HEK293 (cell line): ENCODE measurements around the gene CRABP2.

Experiments used
- CTCF ChIA-PET: fragments of 350-600 bp; formaldehyde crosslinking; extraction: SDS; loops from one replicate; lab custom pipeline; 2021; ENCODE audit warnings: antibody characterized with exemption; lab: Yijun Ruan, JAX
- POLR2A ChIA-PET: fragments of 300-600 bp; formaldehyde crosslinking; extraction: SDS; loops from one replicate; lab custom pipeline; 2020; ENCODE audit warnings: antibody characterized with exemption, inconsistent platforms; lab: Yijun Ruan, JAX
- H3K27ac ChIP-seq: fragments of 200-500 bp; sonication (Bioruptor generic); 2 replicates; pipeline ENCODE4 v1.5.1; 2014; ENCODE audit warnings: low read depth, low read length, control low read depth, inconsistent platforms; ENCODE audit errors: extremely low read depth
- H3K36me3 ChIP-seq, 2 experiments: fragments of 200-500 bp in 1 of 2; sonication (Bioruptor generic) in 1 of 2; 1 replicate in 1 of 2; 2 replicates in 1 of 2; pipeline ENCODE4 v1.5.1; 2014 to 2017; ENCODE audit warnings: inconsistent platforms in 2 of 2, low read length in 2 of 2; ENCODE audit not compliant: control insufficient read depth in 2 of 2, insufficient read depth in 1 of 2
- H3K4me1 ChIP-seq: fragments of 200-500 bp; sonication (Bioruptor generic); 2 replicates; pipeline ENCODE4 v1.5.1; 2014; ENCODE audit warnings: mild to moderate bottlenecking, low read length, inconsistent platforms; ENCODE audit not compliant: control insufficient read depth, insufficient read depth
- H3K4me3 ChIP-seq: 2 replicates; pipeline ENCODE4 v1.5.1; 2011; ENCODE audit warnings: low read depth, mild to moderate bottlenecking, control low read depth, low read length, moderate library complexity
- H3K9me3 ChIP-seq: fragments of 200-500 bp; sonication (Bioruptor generic); 2 replicates; pipeline ENCODE4 v1.5.1; 2014; ENCODE audit warnings: low read depth, low read length, inconsistent platforms; ENCODE audit not compliant: control insufficient read depth, insufficient read depth
- GLI4 ChIP-seq: fragments of 450-650 bp; formaldehyde crosslinking; IDR thresholded peaks from 2 replicates; pipeline ENCODE4 v1.5.1; 2016; ENCODE audit warnings: missing biosample characterization, missing genetic modification characterization
- GLIS1 ChIP-seq: fragments of 450-650 bp; formaldehyde crosslinking; IDR thresholded peaks from 2 replicates; pipeline ENCODE4 v1.5.1; 2016; ENCODE audit warnings: missing biosample characterization, missing genetic modification characterization
- GLIS2 ChIP-seq: fragments of 450-650 bp; formaldehyde crosslinking; IDR thresholded peaks from 2 replicates; pipeline ENCODE4 v1.5.1; 2016; ENCODE audit warnings: missing biosample characterization, missing genetic modification characterization
- HOXD13 ChIP-seq: sonication (generic); formaldehyde crosslinking; IDR thresholded peaks from 2 replicates; pipeline ENCODE4 v1.8.0; 2022; ENCODE audit warnings: missing genetic modification reagents, borderline replicate concordance
- IKZF3 ChIP-seq: fragments of 450-650 bp; IDR thresholded peaks from 2 replicates; pipeline ENCODE4 v1.5.0; 2018; ENCODE audit warnings: missing biosample characterization, mild to moderate bottlenecking, missing genetic modification characterization, moderate library complexity
- KLF1 ChIP-seq: fragments of 450-650 bp; formaldehyde crosslinking; IDR thresholded peaks from 2 replicates; pipeline ENCODE4 v1.5.1; 2016; ENCODE audit warnings: missing biosample characterization, missing genetic modification characterization
- KLF9 ChIP-seq: fragments of 450-650 bp; formaldehyde crosslinking; IDR thresholded peaks from 2 replicates; pipeline ENCODE4 v1.5.1; 2016; ENCODE audit warnings: missing biosample characterization, missing genetic modification characterization, low read depth
- TRIM28 ChIP-seq: IDR thresholded peaks from 2 replicates; pipeline ENCODE4 v1.6.1; 2011; ENCODE audit warnings: low read length, control low read depth, borderline replicate concordance
- WT1 ChIP-seq: fragments of 450-650 bp; formaldehyde crosslinking; IDR thresholded peaks from 2 replicates; pipeline ENCODE4 v1.5.1; 2016; ENCODE audit warnings: missing biosample characterization, missing genetic modification characterization
- YY1 ChIP-seq: fragments of 450-650 bp; formaldehyde crosslinking; IDR thresholded peaks from 2 replicates; pipeline ENCODE4 v1.5.1; 2018; ENCODE audit warnings: missing biosample characterization, missing genetic modification characterization
- YY2 ChIP-seq: fragments of 450-650 bp; formaldehyde crosslinking; IDR thresholded peaks from 2 replicates; pipeline ENCODE4 v1.5.1; 2016; ENCODE audit warnings: missing biosample characterization, missing genetic modification characterization
- ZBTB1 ChIP-seq: fragments of 450-650 bp; formaldehyde crosslinking; IDR thresholded peaks from 2 replicates; pipeline ENCODE4 v1.5.1; 2016; ENCODE audit warnings: missing biosample characterization, missing genetic modification characterization
- ZBTB10 ChIP-seq: fragments of 450-650 bp; formaldehyde crosslinking; IDR thresholded peaks from 2 replicates; pipeline ENCODE4 v1.5.1; 2016; ENCODE audit warnings: missing biosample characterization, missing genetic modification characterization
- ZBTB7A ChIP-seq: fragments of 450-650 bp; formaldehyde crosslinking; IDR thresholded peaks from 2 replicates; pipeline ENCODE4 v1.5.1; 2016; ENCODE audit warnings: low read depth, missing biosample characterization, missing genetic modification characterization
- ZBTB8A ChIP-seq: fragments of 450-650 bp; formaldehyde crosslinking; IDR thresholded peaks from 2 replicates; pipeline ENCODE4 v1.5.1; 2016; ENCODE audit warnings: missing biosample characterization, missing genetic modification characterization
- ZFP41 ChIP-seq: fragments of 450-650 bp; formaldehyde crosslinking; IDR thresholded peaks from 2 replicates; pipeline ENCODE4 v1.5.1; 2016; ENCODE audit warnings: missing biosample characterization, missing genetic modification characterization, borderline replicate concordance
- ZNF112 ChIP-seq: fragments of 450-650 bp; formaldehyde crosslinking; IDR thresholded peaks from 2 replicates; pipeline ENCODE4 v1.5.0; 2017; ENCODE audit warnings: missing biosample characterization, missing genetic modification characterization
- ZNF223 ChIP-seq: fragments of 450-650 bp; formaldehyde crosslinking; IDR thresholded peaks from 2 replicates; pipeline ENCODE4 v1.5.1; 2016; ENCODE audit warnings: missing biosample characterization, missing genetic modification characterization
- ZNF239 ChIP-seq: fragments of 450-650 bp; formaldehyde crosslinking; IDR thresholded peaks from 2 replicates; pipeline ENCODE4 v1.5.1; 2016; ENCODE audit warnings: missing biosample characterization, missing genetic modification characterization
- ZNF391 ChIP-seq: fragments of 450-650 bp; formaldehyde crosslinking; IDR thresholded peaks from 2 replicates; pipeline ENCODE4 v1.5.1; 2016; ENCODE audit warnings: low read depth, missing biosample characterization, missing genetic modification characterization, borderline replicate concordance
- ZNF426 ChIP-seq: fragments of 450-650 bp; formaldehyde crosslinking; IDR thresholded peaks from 2 replicates; pipeline ENCODE4 v1.5.1; 2017; ENCODE audit warnings: missing biosample characterization, missing genetic modification characterization, mild to moderate bottlenecking, inconsistent platforms, moderate library complexity
- ZNF555 ChIP-seq: fragments of 450-650 bp; formaldehyde crosslinking; conservative IDR thresholded peaks from 2 replicates; pipeline ENCODE4 v1.5.1; 2017; ENCODE audit warnings: missing biosample characterization, mild to moderate bottlenecking, missing genetic modification characterization, inconsistent platforms
- ZNF76 ChIP-seq: fragments of 450-650 bp; formaldehyde crosslinking; IDR thresholded peaks from 2 replicates; pipeline ENCODE4; 2016; ENCODE audit warnings: low read depth, missing biosample characterization, missing genetic modification characterization, borderline replicate concordance
- TF ChIP-seq, protein P1 (sequence below): fragments of 450-650 bp; formaldehyde crosslinking; IDR thresholded peaks from 2 replicates; pipeline ENCODE4 v1.5.1; 2016; ENCODE audit warnings: missing biosample characterization, missing genetic modification characterization
- TF ChIP-seq, protein P2 (sequence below): fragments of 450-650 bp; formaldehyde crosslinking; conservative IDR thresholded peaks from 2 replicates; pipeline ENCODE4 v1.5.1; 2016; ENCODE audit warnings: low read depth, missing biosample characterization, missing genetic modification characterization

The CRABP2 gene

GRCh38 chr1:156659661-156659987 lies 45.8 kb downstream of the CRABP2 start:
- H3K36me3 ChIP-seq = no peaks in the 10 kb centered on the region
- ChIA-PET POLR2A (interaction anchor here (0.7 kb wide), 1 partner anchor 108 kb away, joined by 3 read pairs; the partner anchor contains the start of gene PRCC), CTCF (interaction anchor here (0.6 to 15.2 kb wide), 38 partner anchors 8 to 1487 kb away, joined by 3 to 564 read pairs (median 4); partner anchors contain the start of genes BCAN, CRABP2, HAPLN2 and INSRR)
- H3K4me3 ChIP-seq = no peak overlapping the region; the same call in 1 of the 2 replicates
- TF ChIP-seq GLI4 (tag by site-specific recombination) = no peak
- no peak for TF ChIP-seq ZNF112 (tag by site-specific recombination)
- no peak for TF ChIP-seq YY2 (tag by site-specific recombination)
- TF ChIP-seq, protein P1, sequence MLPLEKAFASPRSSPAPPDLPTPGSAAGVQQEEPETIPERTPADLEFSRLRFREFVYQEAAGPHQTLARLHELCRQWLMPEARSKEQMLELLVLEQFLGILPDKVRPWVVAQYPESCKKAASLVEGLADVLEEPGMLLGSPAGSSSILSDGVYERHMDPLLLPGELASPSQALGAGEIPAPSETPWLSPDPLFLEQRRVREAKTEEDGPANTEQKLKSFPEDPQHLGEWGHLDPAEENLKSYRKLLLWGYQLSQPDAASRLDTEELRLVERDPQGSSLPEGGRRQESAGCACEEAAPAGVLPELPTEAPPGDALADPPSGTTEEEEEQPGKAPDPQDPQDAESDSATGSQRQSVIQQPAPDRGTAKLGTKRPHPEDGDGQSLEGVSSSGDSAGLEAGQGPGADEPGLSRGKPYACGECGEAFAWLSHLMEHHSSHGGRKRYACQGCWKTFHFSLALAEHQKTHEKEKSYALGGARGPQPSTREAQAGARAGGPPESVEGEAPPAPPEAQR = no peak
- no peak for TF ChIP-seq ZNF239 (tag by site-specific recombination)
- no peak for TF ChIP-seq ZNF391 (tag by site-specific recombination)
- TF ChIP-seq ZNF76 (tag by site-specific recombination) = no peak
- TF ChIP-seq GLIS1 (tag by site-specific recombination) = no peak
- TF ChIP-seq HOXD13 (CRISPR knock-in tag) = no peak
- TF ChIP-seq ZBTB7A (tag by site-specific recombination) = no peak
- TF ChIP-seq ZNF426 = no peak
- TF ChIP-seq GLIS2 = no peak
- no peak for TF ChIP-seq ZBTB1
- TF ChIP-seq TRIM28 = no peak
- TF ChIP-seq YY1 (tag by site-specific recombination) = no peak
- no peak overlapping the region for H3K27ac ChIP-seq
- H3K9me3 ChIP-seq = no peaks in the 10 kb centered on the region
- H3K4me1 ChIP-seq = peaks cover 7% of the 10 kb centered on the region; the same call in 1 of the 2 replicates

GRCh38 chr1:156658945-156659574 lies 46.3 kb downstream of the CRABP2 start:
- POLR2A ChIA-PET = interaction anchor here (0.7 kb wide), 1 partner anchor 108 kb away, joined by 3 read pairs; the partner anchor contains the start of gene PRCC
- no peaks in the 10 kb centered on the region for H3K9me3 ChIP-seq

DNA sequence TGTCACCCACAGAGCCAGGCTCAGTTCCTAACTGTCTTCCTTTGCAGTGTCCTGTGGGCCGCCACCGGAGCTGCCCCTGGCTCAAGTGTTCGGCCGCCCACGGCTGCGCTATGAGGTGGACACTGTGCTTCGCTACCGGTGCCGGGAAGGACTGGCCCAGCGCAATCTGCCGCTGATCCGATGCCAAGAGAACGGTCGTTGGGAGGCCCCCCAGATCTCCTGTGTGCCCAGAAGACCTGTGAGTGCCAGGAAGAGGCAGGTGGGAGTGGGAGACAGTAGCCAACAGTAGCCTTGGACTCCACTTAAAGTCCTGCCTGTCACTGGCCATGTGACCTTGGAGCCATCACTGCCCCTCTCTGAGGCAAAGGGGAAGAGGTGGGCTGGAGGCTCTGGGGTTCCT lies 46.9 kb downstream of the CRABP2 start:
- Histone ChIP-seq H3K4me1 (peaks cover 4% of the 10 kb centered on the region; the same call in 1 of the 2 replicates), H3K27ac (no peak overlapping the region), H3K4me3 (no peak overlapping the region), H3K9me3 (no peaks in the 10 kb centered on the region), H3K36me3 (no peaks in the 10 kb centered on the region)
- ChIA-PET CTCF (interaction anchor here (0.6 to 15.2 kb wide), 28 partner anchors 8 to 291 kb away, joined by 3 to 564 read pairs (median 5); partner anchors contain the start of genes BCAN, CRABP2, HAPLN2 and INSRR), POLR2A (no interaction called here)
- TF ChIP-seq ZFP41 (tag by site-specific recombination) = no peak
- no peak for TF ChIP-seq ZNF555 (tag by site-specific recombination)
- TF ChIP-seq ZBTB10 (tag by site-specific recombination) = no peak
- TF ChIP-seq, protein P2, sequence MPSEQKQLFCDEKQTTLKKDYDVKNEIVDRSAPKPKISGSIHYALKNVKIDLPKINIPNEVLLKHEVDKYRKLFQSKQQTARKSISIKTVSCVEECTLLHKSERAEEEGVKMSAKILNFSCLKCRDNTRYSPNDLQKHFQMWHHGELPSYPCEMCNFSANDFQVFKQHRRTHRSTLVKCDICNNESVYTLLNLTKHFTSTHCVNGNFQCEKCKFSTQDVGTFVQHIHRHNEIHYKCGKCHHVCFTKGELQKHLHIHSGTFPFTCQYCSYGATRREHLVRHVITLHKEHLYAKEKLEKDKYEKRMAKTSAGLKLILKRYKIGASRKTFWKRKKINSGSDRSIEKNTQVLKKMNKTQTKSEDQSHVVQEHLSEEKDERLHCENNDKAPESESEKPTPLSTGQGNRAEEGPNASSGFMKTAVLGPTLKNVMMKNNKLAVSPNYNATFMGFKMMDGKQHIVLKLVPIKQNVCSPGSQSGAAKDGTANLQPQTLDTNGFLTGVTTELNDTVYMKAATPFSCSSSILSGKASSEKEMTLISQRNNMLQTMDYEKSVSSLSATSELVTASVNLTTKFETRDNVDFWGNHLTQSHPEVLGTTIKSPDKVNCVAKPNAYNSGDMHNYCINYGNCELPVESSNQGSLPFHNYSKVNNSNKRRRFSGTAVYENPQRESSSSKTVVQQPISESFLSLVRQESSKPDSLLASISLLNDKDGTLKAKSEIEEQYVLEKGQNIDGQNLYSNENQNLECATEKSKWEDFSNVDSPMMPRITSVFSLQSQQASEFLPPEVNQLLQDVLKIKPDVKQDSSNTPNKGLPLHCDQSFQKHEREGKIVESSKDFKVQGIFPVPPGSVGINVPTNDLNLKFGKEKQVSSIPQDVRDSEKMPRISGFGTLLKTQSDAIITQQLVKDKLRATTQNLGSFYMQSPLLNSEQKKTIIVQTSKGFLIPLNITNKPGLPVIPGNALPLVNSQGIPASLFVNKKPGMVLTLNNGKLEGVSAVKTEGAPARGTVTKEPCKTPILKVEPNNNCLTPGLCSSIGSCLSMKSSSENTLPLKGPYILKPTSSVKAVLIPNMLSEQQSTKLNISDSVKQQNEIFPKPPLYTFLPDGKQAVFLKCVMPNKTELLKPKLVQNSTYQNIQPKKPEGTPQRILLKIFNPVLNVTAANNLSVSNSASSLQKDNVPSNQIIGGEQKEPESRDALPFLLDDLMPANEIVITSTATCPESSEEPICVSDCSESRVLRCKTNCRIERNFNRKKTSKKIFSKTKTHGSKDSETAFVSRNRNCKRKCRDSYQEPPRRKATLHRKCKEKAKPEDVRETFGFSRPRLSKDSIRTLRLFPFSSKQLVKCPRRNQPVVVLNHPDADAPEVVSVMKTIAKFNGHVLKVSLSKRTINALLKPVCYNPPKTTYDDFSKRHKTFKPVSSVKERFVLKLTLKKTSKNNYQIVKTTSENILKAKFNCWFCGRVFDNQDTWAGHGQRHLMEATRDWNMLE (tag by site-specific recombination) = no peak
- TF ChIP-seq ZNF223 (tag by site-specific recombination) = no peak
- TF ChIP-seq KLF9 (tag by site-specific recombination) = no peak
- TF ChIP-seq IKZF3 (tag by site-specific recombination) = no peak
- TF ChIP-seq WT1 = no peak

More at GRCh38 chr1:156658945-156659574, 46.3 kb downstream of the CRABP2 start:
- H3K4me1 ChIP-seq = peaks cover 4% of the 10 kb centered on the region; the same call in 1 of the 2 replicates
- no peak for TF ChIP-seq KLF1 (tag by site-specific recombination)
- 0 out of 2 replicates have a peak, but pooled peaks have one; percentile 16 for TF ChIP-seq ZBTB8A
- no peak overlapping the region for H3K4me3 ChIP-seq
- CTCF ChIA-PET = interaction anchor here (0.6 to 15.2 kb wide), 44 partner anchors 8 to 1487 kb away, joined by 3 to 564 read pairs (median 4); partner anchors contain the start of genes BCAN, CRABP2, HAPLN2 and INSRR
- no peaks in the 10 kb centered on the region for H3K36me3 ChIP-seq
- H3K27ac ChIP-seq = no peak overlapping the region
